ENCODE measurements around the gene CYP2R1.

CYP2R1 gene

GRCh38 chr11:14842002-14842401 lies 50.0 kb downstream of the CYP2R1 start:
- no peak for TF ChIP-seq MYC (IDR thresholded peaks at IDR 0.05; ENCODE audit: low read depth, low read length)
- no peak for TF ChIP-seq MAX (IDR thresholded peaks at IDR 0.05; ENCODE audit: low read depth, low read length)
- no peak for TF ChIP-seq POLR2A (IDR thresholded peaks at IDR 0.05; ENCODE audit: extremely low read depth, insufficient read length)
- no peak for TF ChIP-seq CTCF (IDR thresholded peaks at IDR 0.05; ENCODE audit: low read depth, low read length)

GRCh38 chr11:14835496-14836492 lies 56.2 kb downstream of the CYP2R1 start:
- H3K4me3 ChIP-seq (ENCODE audit: low read depth, low read length): no peak overlapping the region
- no peak for DNase-seq (ENCODE audit: low read depth)
- TF ChIP-seq POLR2A (IDR thresholded peaks at IDR 0.05; ENCODE audit: extremely low read depth, insufficient read length) (no peak), CTCF (IDR thresholded peaks at IDR 0.05; ENCODE audit: low read depth, low read length) (no peak), MYC (IDR thresholded peaks at IDR 0.05; ENCODE audit: low read depth, low read length) (no peak), MAX (IDR thresholded peaks at IDR 0.05; ENCODE audit: low read depth, low read length) (no peak)

More at GRCh38 chr11:14842002-14842401, 50.0 kb downstream of the CYP2R1 start:
- no peak overlapping the region for H3K4me3 ChIP-seq (ENCODE audit: low read depth, low read length)
- DNase-seq (ENCODE audit: low read depth): no peak
